Hematopoietic multipotent progenitor cell treated with erythropoietin and hydrocortisone succinate and interleukin-3 and kit ligand, for 17 days (in vitro differentiated cells): ENCODE measurements around the gene SMIM14.
"Not testable (repeated sequence)": the region's sequence is repeated elsewhere in the genome, so short reads cannot be mapped to it uniquely, and the experiment has no call there.

ENCODE experiments used
- DNase-seq: peaks from one replicate; pipeline ENCODE4 v3.0.0-alpha.2; 2015; ENCODE audit warnings: low spot score

The SMIM14 gene

GRCh38 chr4:39530682-39531081, 108.0 kb downstream of the SMIM14 start:
- DNase-seq, result no peak

- no peak for DNase-seq
Observed at GRCh38 chr4:39529534-39529933, 109.1 kb downstream of the SMIM14 start.

- DNase-seq, result no peak
Observed at GRCh38 chr4:39528061-39528465, 110.6 kb downstream of the SMIM14 start.

- DNase-seq, result peak; percentile 92
Observed at GRCh38 chr4:39527296-39528060, 111.2 kb downstream of the SMIM14 start, which contains the start of gene UGDH. Gene UGDH (minus strand): TSS chr4:39527439. CDS start chr4:39521512, 5,927 bp downstream.

- DNase-seq, result no peak
Observed at GRCh38 chr4:39526765-39527295, 111.8 kb downstream of the SMIM14 start.

GRCh38 chr4:39525822-39526690, 112.6 kb downstream of the SMIM14 start:
- no peak for DNase-seq

GRCh38 chr4:39524161-39524957, 114.3 kb downstream of the SMIM14 start:
- DNase-seq, result no peak

GRCh38 chr4:39522068-39522467, 116.6 kb downstream of the SMIM14 start:
- DNase-seq, result no peak

- no peak for DNase-seq
Observed at GRCh38 chr4:39521253-39521919, 117.3 kb downstream of the SMIM14 start.

GRCh38 chr4:39518484-39518883, 120.2 kb downstream of the SMIM14 start:
- DNase-seq, result no peak

- DNase-seq, result no peak
Observed at GRCh38 chr4:39516407-39516966, 122.2 kb downstream of the SMIM14 start.

- DNase-seq, result not testable (repeated sequence)
Observed at GRCh38 chr4:39515669-39516401, 122.8 kb downstream of the SMIM14 start.

- DNase-seq, result peak; percentile 71
Observed at GRCh38 chr4:39514888-39515401, 123.7 kb downstream of the SMIM14 start.

GRCh38 chr4:39514266-39514665, 124.4 kb downstream of the SMIM14 start:
- not testable (repeated sequence) for DNase-seq

GRCh38 chr4:39510348-39510929, 128.2 kb downstream of the SMIM14 start:
- no peak for DNase-seq

GRCh38 chr4:39505581-39505980, 133.1 kb downstream of the SMIM14 start:
- DNase-seq, result no peak

GRCh38 chr4:39504538-39504937, 134.1 kb downstream of the SMIM14 start:
- no peak for DNase-seq

GRCh38 chr4:39502664-39503035, 136.0 kb downstream of the SMIM14 start:
- DNase-seq, result not testable (repeated sequence)

- no peak for DNase-seq
Observed at GRCh38 chr4:39502019-39502663, 136.5 kb downstream of the SMIM14 start.
